ENCODE data around the gene PPT1.

DNA sequence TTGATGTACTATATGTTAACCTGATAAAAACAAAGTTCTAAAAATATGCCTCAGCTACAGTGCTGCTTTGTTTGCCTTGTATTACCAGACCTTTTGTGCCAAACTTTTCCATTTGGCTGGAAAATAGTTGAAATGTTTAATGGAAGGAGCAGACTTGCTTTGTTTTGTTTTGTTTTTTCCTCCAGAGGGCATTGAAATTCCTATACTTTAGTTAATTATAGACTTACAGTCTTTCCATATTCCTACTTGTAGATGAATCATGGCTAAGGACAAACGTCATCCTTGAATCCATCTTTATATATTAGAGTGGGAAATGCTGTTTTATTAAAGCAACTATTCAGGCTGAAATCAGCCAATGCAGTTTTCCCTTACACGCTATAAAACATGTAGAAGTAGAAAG is 49.8 kb downstream of the PPT1 start:
- TF ChIP-seq, protein P1, sequence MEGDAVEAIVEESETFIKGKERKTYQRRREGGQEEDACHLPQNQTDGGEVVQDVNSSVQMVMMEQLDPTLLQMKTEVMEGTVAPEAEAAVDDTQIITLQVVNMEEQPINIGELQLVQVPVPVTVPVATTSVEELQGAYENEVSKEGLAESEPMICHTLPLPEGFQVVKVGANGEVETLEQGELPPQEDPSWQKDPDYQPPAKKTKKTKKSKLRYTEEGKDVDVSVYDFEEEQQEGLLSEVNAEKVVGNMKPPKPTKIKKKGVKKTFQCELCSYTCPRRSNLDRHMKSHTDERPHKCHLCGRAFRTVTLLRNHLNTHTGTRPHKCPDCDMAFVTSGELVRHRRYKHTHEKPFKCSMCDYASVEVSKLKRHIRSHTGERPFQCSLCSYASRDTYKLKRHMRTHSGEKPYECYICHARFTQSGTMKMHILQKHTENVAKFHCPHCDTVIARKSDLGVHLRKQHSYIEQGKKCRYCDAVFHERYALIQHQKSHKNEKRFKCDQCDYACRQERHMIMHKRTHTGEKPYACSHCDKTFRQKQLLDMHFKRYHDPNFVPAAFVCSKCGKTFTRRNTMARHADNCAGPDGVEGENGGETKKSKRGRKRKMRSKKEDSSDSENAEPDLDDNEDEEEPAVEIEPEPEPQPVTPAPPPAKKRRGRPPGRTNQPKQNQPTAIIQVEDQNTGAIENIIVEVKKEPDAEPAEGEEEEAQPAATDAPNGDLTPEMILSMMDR (optimal IDR thresholded peaks at IDR 0.05 in 1 of 3, IDR thresholded peaks at IDR 0.05 in 1 of 3, conservative IDR thresholded peaks at IDR 0.05 in 1 of 3; ENCODE audit: extremely low read depth in 1 of 3, insufficient read depth in 2 of 3, low read length in 3 of 3), result no peak
- no peak for TF ChIP-seq EZH2 (IDR thresholded peaks at IDR 0.05; ENCODE audit: low read length)

Measured in keratinocyte (primary cell).